IMR-90 (cell line): Measurements from ENCODE around the gene NLRP3. TPM values are rescaled to one million over a fixed set of nuclear protein-coding genes. Genes with fewer than 3 reads are reported as not detected.

Experiments used
- ATAC-seq: fragments of 200-7000 bp; cut with Tn5 transposase; 2 replicates; pipeline ENCODE4 v1.9.1; 2020; ENCODE audit warnings: low read depth, mild to moderate bottlenecking, moderate library complexity
- BruUV-seq: library from RNA; stranded (reverse); fragments of 400-500 nt; replicated peaks from 2 replicates; lab custom pipeline; 2021; lab: Mats Ljungman, UMichigan
- CTCF ChIA-PET: fragments of 300-600 bp; formaldehyde crosslinking; extraction: SDS; loops from one replicate; lab custom pipeline; 2021; ENCODE audit warnings: antibody characterized with exemption; lab: Yijun Ruan, JAX
- POLR2A ChIA-PET: fragments of 300-600 bp; sonication (Branson Sonifier 250); formaldehyde crosslinking; loops from one replicate; lab custom pipeline; 2022; ENCODE audit warnings: antibody characterized with exemption; ENCODE audit not compliant: unreplicated experiment; lab: Charles Lee
- DNase-seq: peaks from one replicate; pipeline ENCODE4 v3.0.0; 2013
- H2AFZ ChIP-seq: replicated peaks from 2 replicates; pipeline ENCODE3; 2013; ENCODE audit warnings: low read length, mild to moderate bottlenecking; ENCODE audit not compliant: poor library complexity
- H2AK5ac ChIP-seq: 2 replicates; pipeline ENCODE4 v1.6.1; 2013; ENCODE audit warnings: low read depth, low read length, inconsistent platforms
- H2AK9ac ChIP-seq: replicated peaks from 2 replicates; pipeline ENCODE3; 2013; ENCODE audit warnings: mild to moderate bottlenecking, low read depth, low read length, moderate library complexity; ENCODE audit not compliant: poor library complexity
- H2BK120ac ChIP-seq: 2 replicates; pipeline ENCODE4 v1.6.1; 2013; ENCODE audit warnings: low read depth, low read length, inconsistent platforms
- H2BK15ac ChIP-seq: 3 replicates; pipeline ENCODE4 v1.6.1; 2013; ENCODE audit warnings: low read depth, low read length, inconsistent platforms
- H2BK20ac ChIP-seq: 2 replicates; pipeline ENCODE4 v1.6.1; 2013; ENCODE audit warnings: low read depth, mild to moderate bottlenecking, inconsistent platforms, low read length, moderate library complexity
- H2BK5ac ChIP-seq: 2 replicates; pipeline ENCODE4 v1.6.1; 2013; ENCODE audit warnings: mild to moderate bottlenecking, low read depth, low read length, inconsistent platforms; ENCODE audit not compliant: poor library complexity, severe bottlenecking
- H3K14ac ChIP-seq: replicated peaks from 2 replicates; pipeline ENCODE4 v1.6.1; 2013; ENCODE audit warnings: low read depth, low read length, inconsistent platforms
- H3K18ac ChIP-seq: 2 replicates; pipeline ENCODE4 v1.6.1; 2013; ENCODE audit warnings: low read depth, low read length, control low read depth
- H3K23ac ChIP-seq: 2 replicates; pipeline ENCODE4 v1.6.1; 2013; ENCODE audit warnings: low read depth, low read length, inconsistent platforms
- H3K27ac ChIP-seq: 2 replicates; pipeline ENCODE4 v1.5.1; 2013; ENCODE audit warnings: mild to moderate bottlenecking, control low read depth, low read length; ENCODE audit not compliant: insufficient read depth
- H3K27me3 ChIP-seq: 2 replicates; pipeline ENCODE4 v1.6.1; 2013; ENCODE audit warnings: low read length; ENCODE audit not compliant: control insufficient read depth, insufficient read depth
- H3K36me3 ChIP-seq: 2 replicates; pipeline ENCODE4 v1.6.1; 2013; ENCODE audit warnings: low read length, mixed read lengths; ENCODE audit not compliant: control insufficient read depth, insufficient read depth
- H3K4ac ChIP-seq: 2 replicates; pipeline ENCODE4 v1.6.1; 2013; ENCODE audit warnings: low read depth, low read length, inconsistent platforms
- H3K4me1 ChIP-seq: 2 replicates; pipeline ENCODE4 v1.6.1; 2013; ENCODE audit warnings: low read length, mixed read lengths; ENCODE audit not compliant: control insufficient read depth, insufficient read depth
- H3K4me2 ChIP-seq: 2 replicates; pipeline ENCODE4 v1.6.1; 2013; ENCODE audit warnings: low read depth, mild to moderate bottlenecking, control low read depth, low read length, moderate library complexity
- H3K4me3 ChIP-seq: 2 replicates; pipeline ENCODE4 v1.5.1; 2013; ENCODE audit warnings: low read depth, mild to moderate bottlenecking, control low read depth, low read length, moderate library complexity; ENCODE audit not compliant: insufficient read depth
- H3K56ac ChIP-seq: 2 replicates; pipeline ENCODE4 v1.6.1; 2013; ENCODE audit warnings: low read length, inconsistent platforms; ENCODE audit not compliant: insufficient read depth; ENCODE audit errors: extremely low read depth
- H3K79me1 ChIP-seq, 2 experiments: 2 replicates each; pipeline ENCODE4 v1.6.1; 2013; ENCODE audit warnings: low read length in 2 of 2, inconsistent platforms in 1 of 2, low read depth in 1 of 2
- H3K9ac ChIP-seq: 2 replicates; pipeline ENCODE4 v1.6.1; 2013; ENCODE audit warnings: low read depth, low read length, control low read depth
- H3K9me1 ChIP-seq: 2 replicates; pipeline ENCODE4 v1.6.1; 2013; ENCODE audit warnings: low read length, inconsistent platforms; ENCODE audit not compliant: insufficient read depth
- H3K9me3 ChIP-seq: 2 replicates; pipeline ENCODE4 v1.6.1; 2013; ENCODE audit warnings: low read length; ENCODE audit not compliant: control insufficient read depth, insufficient read depth
- H4K20me1 ChIP-seq: 2 replicates; pipeline ENCODE4 v1.6.1; 2013; ENCODE audit warnings: low read length, inconsistent platforms; ENCODE audit not compliant: insufficient read depth
- H4K5ac ChIP-seq: 2 replicates; pipeline ENCODE4 v1.6.1; 2013; ENCODE audit warnings: mild to moderate bottlenecking, low read depth, low read length, control low read depth
- H4K8ac ChIP-seq, 2 experiments: 2 replicates each; pipeline ENCODE4 v1.6.1; 2013; ENCODE audit warnings: low read depth in 2 of 2, low read length in 2 of 2, control low read depth in 1 of 2, inconsistent platforms in 1 of 2
- H4K91ac ChIP-seq: 2 replicates; pipeline ENCODE4 v1.6.1; 2013; ENCODE audit warnings: low read depth, low read length, inconsistent platforms; ENCODE audit not compliant: insufficient read depth
- BHLHE40 ChIP-seq: fragments of 150-350 bp; IDR thresholded peaks from 2 replicates; pipeline ENCODE4 v1.6.1; 2016; ENCODE audit warnings: mild to moderate bottlenecking, low read depth, low read length
- CEBPB ChIP-seq: IDR thresholded peaks from 2 replicates; pipeline ENCODE4 v1.6.1; 2012; ENCODE audit warnings: low read depth, low read length, improper control_type of control experiment
- CHD1 ChIP-seq: IDR thresholded peaks from 2 replicates; pipeline ENCODE4 v1.6.1; 2012; ENCODE audit warnings: low read depth, low read length, improper control_type of control experiment
- CTCF ChIP-seq: conservative IDR thresholded peaks from 2 replicates; pipeline ENCODE4 v1.5.1; 2012; ENCODE audit warnings: mild to moderate bottlenecking, low read depth, low read length, improper control_type of control experiment
- ELK1 ChIP-seq: fragments of 150-350 bp; IDR thresholded peaks from 2 replicates; pipeline ENCODE4 v1.6.1; 2016; ENCODE audit warnings: low read depth, mild to moderate bottlenecking, low read length, moderate library complexity, borderline replicate concordance
- FOS ChIP-seq: fragments of 150-350 bp; IDR thresholded peaks from 2 replicates; pipeline ENCODE4 v1.6.1; 2016; ENCODE audit warnings: low read depth, low read length
- MAFK ChIP-seq: IDR thresholded peaks from 2 replicates; pipeline ENCODE4 v1.6.1; 2012; ENCODE audit warnings: low read depth, low read length, improper control_type of control experiment
- MAZ ChIP-seq: IDR thresholded peaks from 2 replicates; pipeline ENCODE4 v1.6.1; 2012; ENCODE audit warnings: low read depth, mild to moderate bottlenecking, low read length, improper control_type of control experiment, moderate library complexity, borderline replicate concordance
- MXI1 ChIP-seq: IDR thresholded peaks from 2 replicates; pipeline ENCODE4 v1.6.1; 2012; ENCODE audit warnings: low read depth, mild to moderate bottlenecking, low read length, moderate library complexity, borderline replicate concordance
- NFE2L2 ChIP-seq: fragments of 150-350 bp; IDR thresholded peaks from 2 replicates; pipeline ENCODE4 v1.6.1; 2016; ENCODE audit warnings: low read depth, mild to moderate bottlenecking, low read length
- POLR2A ChIP-seq: IDR thresholded peaks from 2 replicates; pipeline ENCODE4 v1.6.1; 2012; ENCODE audit warnings: mild to moderate bottlenecking, low read depth, low read length
- RAD21 ChIP-seq: IDR thresholded peaks from 2 replicates; pipeline ENCODE4 v1.6.1; 2012; ENCODE audit warnings: low read length, improper control_type of control experiment
- RCOR1 ChIP-seq: IDR thresholded peaks from 2 replicates; pipeline ENCODE4 v1.6.1; 2012; ENCODE audit warnings: mild to moderate bottlenecking, low read length, improper control_type of control experiment; ENCODE audit not compliant: insufficient replicate concordance
- RFX5 ChIP-seq: IDR thresholded peaks from 2 replicates; pipeline ENCODE4 v1.8.0; 2012; ENCODE audit warnings: low read depth, mild to moderate bottlenecking, low read length, moderate library complexity
- SMC3 ChIP-seq: fragments of 150-350 bp; IDR thresholded peaks from 2 replicates; pipeline ENCODE4 v1.6.1; 2016; ENCODE audit warnings: low read depth, mild to moderate bottlenecking, antibody characterized with exemption, low read length, moderate library complexity
- USF2 ChIP-seq: fragments of 150-350 bp; IDR thresholded peaks from 2 replicates; pipeline ENCODE4 v1.6.1; 2017; ENCODE audit warnings: mild to moderate bottlenecking, antibody characterized with exemption, low read length, low read depth
- WGBS, 2 experiments: methylation state at CpG; one replicate each; pipeline versions ENCODE4 v1.1.5 to v1.1.7; 2013; ENCODE audit warnings: missing lambda C conversion rate in 2 of 2; ENCODE audit not compliant: insufficient read length in 1 of 2; ENCODE audit errors: extremely low coverage in 2 of 2; 5-methylcytosine and 5-hydroxymethylcytosine counted together
- dilution Hi-C: fragments of 300-500 bp; cut with HindIII; formaldehyde crosslinking; loops from one replicate; pipeline ENCODE4 v1.14.3; 2018; ENCODE audit warnings: low sequenced_read_pairs; ENCODE audit not compliant: unreplicated experiment
- in situ Hi-C: fragments of 300-500 bp; cut with MboI; formaldehyde crosslinking; loops from 3 replicates; pipeline ENCODE4 v1.14.3; 2019; ENCODE audit warnings: low sequenced_read_pairs, inconsistent platforms, mixed read lengths
- intact Hi-C: fragments of 100-400 bp; cut with micrococcal nuclease; formaldehyde crosslinking; loops from 2 replicates; pipeline ENCODE4 v1.10.0; 2022
- polyA plus RNA-seq, 3 experiments: library from polyadenylated mRNA; depleted of rRNA; stranded (reverse); fragments of >200 nt; gene quantifications; 2 replicates each; pipeline ENCODE4 v1.2.3, GENCODE V29; 2012; ENCODE audit warnings: low replicate concordance in 1 of 3
- total RNA-seq: library from RNA; depleted of rRNA; stranded (reverse); fragments of >200 nt; gene quantifications from 2 replicates; pipeline ENCODE4 v1.2.3, GENCODE V29; 2012

Gene NLRP3
- total and polyA plus RNA-seq, 2 of the 4 experiments (the other 2 are of a cell fraction), result 0.18 TPM; not detected in 1

- no peaks in the 10 kb centered on the region for H3K36me3 ChIP-seq
- no peaks in the 10 kb centered on the region for H3K9me3 ChIP-seq
- DNase-seq, result no peak
- CTCF ChIA-PET, result interaction anchor here (0.6 kb wide), 1 partner anchor 72 kb away, joined by 4 read pairs; no protein-coding TSS in a partner anchor
- H2AK9ac ChIP-seq, result no peak overlapping the region
- H3K14ac ChIP-seq, result no peak overlapping the region
- POLR2A ChIA-PET, result no interaction called here
- H4K20me1 ChIP-seq, result no peaks in the 10 kb centered on the region
- no peak overlapping the region for H3K4me2 ChIP-seq
- H3K18ac ChIP-seq, result no peak overlapping the region
- no peak overlapping the region for H2BK5ac ChIP-seq
- no peak overlapping the region for H2AFZ ChIP-seq
- H4K8ac ChIP-seq, result no peak overlapping the region
- H3K27ac ChIP-seq, result no peak overlapping the region
- no TSS peak for BruUV-seq
- H3K4ac ChIP-seq, result no peak overlapping the region
- no peak overlapping the region for H3K4me3 ChIP-seq
- in situ Hi-C loops, result loop anchor here (5.0 kb wide), 1 partner anchor 50 kb away; no protein-coding TSS in a partner anchor
- no peak overlapping the region for H4K91ac ChIP-seq
- no peak overlapping the region for H2AK5ac ChIP-seq
- no peaks in the 10 kb centered on the region for H3K27me3 ChIP-seq
- H2BK20ac ChIP-seq, result no peak overlapping the region
- intact Hi-C loops, result loop anchor here (1.0 to 5.0 kb wide), 2 partner anchors 40 to 1435 kb away; partner anchors contain the start of gene ZNF496
- no peak overlapping the region for H3K9ac ChIP-seq
- TF ChIP-seq CEBPB (no peak), ELK1 (no peak), CHD1 (no peak), USF2 (no peak), CTCF (no peak), MAZ (no peak), RCOR1 (no peak), NFE2L2 (no peak), MAFK (no peak), FOS (no peak), RFX5 (no peak), BHLHE40 (no peak), MXI1 (no peak), POLR2A (no peak), SMC3 (no peak), RAD21 (no peak)
- dilution Hi-C loops, result no loop called here
- H4K5ac ChIP-seq, result no peak overlapping the region
- 93% methylated on average over 8 of the region's 16 CpGs; no CpG with 5 or more reads in 1 of the 2 experiments for WGBS, 2 experiments
- no peak overlapping the region for H2BK120ac ChIP-seq
- H3K23ac ChIP-seq, result no peak overlapping the region
- H3K56ac ChIP-seq, result no peak overlapping the region
- no peaks in the 10 kb centered on the region for H3K79me1 ChIP-seq
- H2BK15ac ChIP-seq, result no peak overlapping the region
- no peak for ATAC-seq
- H3K9me1 ChIP-seq, result no peaks in the 10 kb centered on the region
- peaks cover 6% of the 10 kb centered on the region; the same call in 1 of the 2 replicates for H3K4me1 ChIP-seq
Measured at GRCh38 chr1:247371801-247372259, 44.1 kb upstream of the NLRP3 start.
